DND-41 (cell line): ENCODE results near the gene BACE1-AS.

ENCODE experiments used
- ATAC-seq: fragments of 200-7000 bp; cut with Tn5 transposase; 3 replicates; pipeline ENCODE4 v1.9.1; 2021; ENCODE audit warnings: low read depth; ENCODE audit not compliant: insufficient read depth
- DNase-seq: peaks from one replicate; pipeline ENCODE4 v3.0.0-alpha.2; 2020
- H2AFZ ChIP-seq: 2 replicates; pipeline ENCODE4 v1.6.0; 2012; ENCODE audit warnings: low read depth, low read length
- H3K27ac ChIP-seq: 2 replicates; pipeline ENCODE4 v1.5.1; 2012; ENCODE audit warnings: low read length, inconsistent platforms
- H3K27me3 ChIP-seq: fragments of 200-600 bp; sonication (generic); 2 replicates; pipeline ENCODE4 v1.6.0; 2012; ENCODE audit warnings: low read length, mild to moderate bottlenecking, inconsistent platforms; ENCODE audit not compliant: insufficient read depth, poor library complexity
- H3K36me3 ChIP-seq: 2 replicates; pipeline ENCODE4 v1.5.1; 2012; ENCODE audit warnings: low read length, inconsistent platforms; ENCODE audit not compliant: insufficient read depth
- H3K4me1 ChIP-seq: 2 replicates; pipeline ENCODE4 v1.5.1; 2012; ENCODE audit warnings: mild to moderate bottlenecking, low read length; ENCODE audit not compliant: insufficient read depth
- H3K4me2 ChIP-seq: 2 replicates; pipeline ENCODE4 v1.6.0; 2012; ENCODE audit warnings: mild to moderate bottlenecking, moderate library complexity, low read length, inconsistent platforms; ENCODE audit not compliant: insufficient read depth
- H3K4me3 ChIP-seq, 2 experiments: fragments of 200-600 bp in 1 of 2; shearing (Covaris generic) in 1 of 2; 2 replicates each; pipeline ENCODE4 v1.5.1; 2012 to 2016; ENCODE audit warnings: inconsistent platforms in 2 of 2, low read length in 2 of 2, mild to moderate bottlenecking in 2 of 2, low read depth in 1 of 2, moderate library complexity in 1 of 2
- H3K79me2 ChIP-seq: 2 replicates; pipeline ENCODE4 v1.6.0; 2012; ENCODE audit warnings: low read length, inconsistent platforms; ENCODE audit not compliant: insufficient read depth
- H3K9ac ChIP-seq: 2 replicates; pipeline ENCODE4 v1.6.0; 2012; ENCODE audit warnings: low read depth, mild to moderate bottlenecking, inconsistent platforms, low read length, moderate library complexity
- H3K9me3 ChIP-seq: 2 replicates; pipeline ENCODE4 v1.5.1; 2012; ENCODE audit warnings: low read length, moderate library complexity, mild to moderate bottlenecking, inconsistent platforms; ENCODE audit not compliant: insufficient read depth, severe bottlenecking
- H4K20me1 ChIP-seq: 2 replicates; pipeline ENCODE4 v1.6.0; 2012; ENCODE audit warnings: low read length; ENCODE audit not compliant: insufficient read depth
- CTCF ChIP-seq: IDR thresholded peaks from 2 replicates; pipeline ENCODE4 v1.5.1; 2012; ENCODE audit warnings: borderline replicate concordance, low read length, moderate library complexity, mild to moderate bottlenecking; ENCODE audit not compliant: poor library complexity, severe bottlenecking; ENCODE audit errors: extremely low read depth
- EZH2 ChIP-seq: IDR thresholded peaks from 3 replicates; pipeline ENCODE4 v1.6.1; 2012; ENCODE audit warnings: borderline replicate concordance, low read depth, mild to moderate bottlenecking, moderate library complexity, low read length, inconsistent platforms; ENCODE audit not compliant: severe bottlenecking

BACE1-AS gene

DNA sequence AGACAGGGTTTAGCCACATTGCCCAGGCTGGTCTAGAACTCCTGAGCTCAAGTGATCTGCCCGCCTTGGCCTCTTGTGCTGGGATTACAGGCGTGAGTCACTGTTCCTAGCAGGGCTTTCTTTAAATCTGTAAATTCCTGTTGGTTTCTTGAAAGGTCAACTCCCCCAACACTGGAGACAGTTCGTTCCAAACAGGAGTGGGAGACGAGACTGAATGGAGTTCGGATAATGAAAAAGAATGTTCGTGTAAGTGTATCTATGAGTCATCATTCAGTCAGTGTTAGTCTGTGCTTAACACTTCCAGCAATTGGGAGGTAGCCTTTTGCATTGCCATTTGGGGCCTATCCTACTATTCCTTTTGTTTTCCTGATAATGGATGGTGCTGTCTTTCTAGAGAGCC, 10.0 kb upstream of the BACE1-AS start:
- Histone ChIP-seq H3K4me3 (no peak overlapping the region), H3K36me3 (peaks cover 58% of the 10 kb centered on the region), H2AFZ (no peak overlapping the region), H4K20me1 (no peaks in the 10 kb centered on the region), H3K4me1 (no peaks in the 10 kb centered on the region), H3K79me2 (no peaks in the 10 kb centered on the region), H3K27ac (no peak overlapping the region), H3K9ac (no peak overlapping the region), H3K4me2 (no peak overlapping the region), H3K27me3 (no peaks in the 10 kb centered on the region), H3K9me3 (no peaks in the 10 kb centered on the region)
- DNase-seq (no peak), ATAC-seq (no peak)
- TF ChIP-seq EZH2: no peak
- no peak for TF ChIP-seq CTCF

- H3K9ac ChIP-seq: no peak overlapping the region
- no peak overlapping the region for H3K27ac ChIP-seq
- H3K79me2 ChIP-seq: no peaks in the 10 kb centered on the region
- H3K36me3 ChIP-seq: peaks cover 65% of the 10 kb centered on the region
- H3K4me2 ChIP-seq: no peak overlapping the region
- no peaks in the 10 kb centered on the region for H3K27me3 ChIP-seq
- no peaks in the 10 kb centered on the region for H3K4me1 ChIP-seq
- no peak for DNase-seq
- ATAC-seq: no peak
- TF ChIP-seq CTCF (no peak), EZH2 (no peak)
- H3K4me3 ChIP-seq: no peak overlapping the region
- no peak overlapping the region for H2AFZ ChIP-seq
- no peaks in the 10 kb centered on the region for H4K20me1 ChIP-seq
- H3K9me3 ChIP-seq: no peaks in the 10 kb centered on the region
Measured at GRCh38 chr11:117281869-117282268, 9.3 kb upstream of the BACE1-AS start.

DNA sequence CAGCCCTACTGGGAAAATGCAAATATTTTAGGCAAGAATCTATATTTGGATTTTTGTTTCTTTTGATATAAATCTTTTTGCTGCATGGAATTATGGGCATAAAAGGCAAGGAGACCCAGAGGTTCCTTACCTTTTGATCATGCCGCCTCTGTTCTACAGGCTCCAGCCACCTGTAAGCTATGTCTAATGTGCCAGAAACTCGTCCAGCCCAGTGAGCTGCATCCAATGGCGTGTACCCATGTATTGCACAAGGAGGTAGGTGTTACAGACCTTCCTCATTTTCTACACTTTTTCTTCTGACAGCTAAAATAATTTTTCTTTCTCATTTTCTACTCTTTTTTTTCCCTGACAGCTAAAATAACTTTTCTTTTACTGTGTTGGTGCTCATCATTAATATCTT, 8.2 kb upstream of the BACE1-AS start:
- no peaks in the 10 kb centered on the region for H3K9me3 ChIP-seq
- no peak overlapping the region for H3K27ac ChIP-seq
- no peak for DNase-seq
- H3K4me1 ChIP-seq: no peaks in the 10 kb centered on the region
- no peak overlapping the region for H3K9ac ChIP-seq
- no peak overlapping the region for H2AFZ ChIP-seq
- H3K4me2 ChIP-seq: no peak overlapping the region
- no peaks in the 10 kb centered on the region for H3K79me2 ChIP-seq
- TF ChIP-seq CTCF (no peak), EZH2 (no peak)
- H4K20me1 ChIP-seq: no peaks in the 10 kb centered on the region
- H3K4me3 ChIP-seq: no peak overlapping the region
- no peaks in the 10 kb centered on the region for H3K27me3 ChIP-seq
- no peak for ATAC-seq
- peaks cover 71% of the 10 kb centered on the region for H3K36me3 ChIP-seq

GRCh38 chr11:117284053-117284452, 7.1 kb upstream of the BACE1-AS start:
- TF ChIP-seq CTCF (no peak), EZH2 (no peak)
- ATAC-seq: no peak
- no peak overlapping the region for H3K9ac ChIP-seq
- H3K4me1 ChIP-seq: no peaks in the 10 kb centered on the region
- H3K27me3 ChIP-seq: no peaks in the 10 kb centered on the region
- H3K79me2 ChIP-seq: no peaks in the 10 kb centered on the region
- H2AFZ ChIP-seq: no peak overlapping the region
- no peak overlapping the region for H3K27ac ChIP-seq
- H3K36me3 ChIP-seq: peaks cover 82% of the 10 kb centered on the region
- no peaks in the 10 kb centered on the region for H3K9me3 ChIP-seq
- no peak for DNase-seq
- no peak overlapping the region for H3K4me2 ChIP-seq
- no peaks in the 10 kb centered on the region for H4K20me1 ChIP-seq
- no peak overlapping the region for H3K4me3 ChIP-seq
